ENCODE data around the gene SLF1. TPM values are rescaled to one million over a fixed set of nuclear protein-coding genes. Genes with fewer than 3 reads are reported as not detected.
"Not testable (repeated sequence)": the region's sequence is repeated elsewhere in the genome, so short reads cannot be mapped to it uniquely, and the experiment has no call there.

Gene SLF1
- total RNA-seq: 10 to 100 TPM in 1 of 4 donors, 1 to 10 TPM in 3; 2.9 to 14.5 (median 8.7) TPM

DNA sequence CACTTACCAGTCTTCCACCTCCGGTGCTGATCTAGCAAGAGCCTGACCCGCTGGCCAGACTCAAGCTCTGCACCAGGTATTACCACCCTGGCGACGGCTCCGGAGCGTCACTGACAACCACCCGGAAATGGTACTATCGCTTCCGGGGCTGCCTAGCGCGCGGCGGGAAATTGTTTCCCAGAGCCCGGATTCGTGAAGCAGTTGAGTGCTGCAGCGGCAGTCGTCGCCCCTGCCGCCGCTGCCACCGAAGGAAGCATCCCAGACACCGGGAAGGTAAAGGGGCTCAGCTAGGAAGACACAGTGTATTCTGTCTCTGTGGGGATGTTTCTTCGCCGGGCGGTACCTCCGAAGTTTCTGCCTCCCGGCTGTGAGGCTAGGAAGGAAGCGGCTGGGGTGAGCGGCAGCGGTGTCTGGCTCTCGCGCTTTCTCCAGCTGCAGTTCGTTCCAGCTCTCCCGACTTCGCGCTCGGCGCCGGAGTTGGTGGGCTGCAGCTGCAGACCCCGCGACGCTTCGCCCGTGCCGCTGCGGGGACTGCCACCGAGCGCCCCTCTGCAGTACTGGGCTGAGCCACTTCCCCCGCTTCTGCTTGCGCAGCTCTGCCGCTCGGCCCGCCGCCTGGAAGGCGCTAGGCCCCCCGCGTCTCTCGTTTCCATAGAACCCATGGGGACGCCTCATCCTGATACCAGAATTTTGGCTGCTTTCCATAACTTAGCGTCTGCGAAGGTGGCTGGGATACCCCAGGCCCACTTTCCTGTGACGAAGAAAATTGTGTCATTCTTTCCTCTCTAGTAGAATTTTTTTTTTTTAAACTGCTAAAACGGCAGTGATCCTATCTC is at the start of gene SLF1, which contains the start of gene KIAA0825:
Gene SLF1 (plus strand): TSS at position 177 of the 836 bp plus-strand sequence. CDS start 10,142 bp downstream, outside the sequence.
Gene KIAA0825 (minus strand): TSS at position 112 of the 836 bp plus-strand sequence. CDS start 81,478 bp downstream, outside the sequence.
- WGBS, 2 donors: 0 to 1% methylated on average over 10 to 30 of the region's 63 CpGs
- peak within 1 kb of the TSS; percentile 66 to 92 (median 82) for H3K4me3 ChIP-seq
- H3K36me3 ChIP-seq: no peaks in the 10 kb centered on the region
- H3K4me1 ChIP-seq: peaks cover 0 to 32% (median 12%) of the 10 kb centered on the region in 3 donors
- intact Hi-C loops (cut with DNase I): no loop called here
- H3K27me3 ChIP-seq: no peaks in the 10 kb centered on the region
- peak in 2 of 4 donors; percentile 30 to 41 for TF ChIP-seq POLR2A (IDR thresholded peaks at IDR 0.05)
- TF ChIP-seq, protein P1, sequence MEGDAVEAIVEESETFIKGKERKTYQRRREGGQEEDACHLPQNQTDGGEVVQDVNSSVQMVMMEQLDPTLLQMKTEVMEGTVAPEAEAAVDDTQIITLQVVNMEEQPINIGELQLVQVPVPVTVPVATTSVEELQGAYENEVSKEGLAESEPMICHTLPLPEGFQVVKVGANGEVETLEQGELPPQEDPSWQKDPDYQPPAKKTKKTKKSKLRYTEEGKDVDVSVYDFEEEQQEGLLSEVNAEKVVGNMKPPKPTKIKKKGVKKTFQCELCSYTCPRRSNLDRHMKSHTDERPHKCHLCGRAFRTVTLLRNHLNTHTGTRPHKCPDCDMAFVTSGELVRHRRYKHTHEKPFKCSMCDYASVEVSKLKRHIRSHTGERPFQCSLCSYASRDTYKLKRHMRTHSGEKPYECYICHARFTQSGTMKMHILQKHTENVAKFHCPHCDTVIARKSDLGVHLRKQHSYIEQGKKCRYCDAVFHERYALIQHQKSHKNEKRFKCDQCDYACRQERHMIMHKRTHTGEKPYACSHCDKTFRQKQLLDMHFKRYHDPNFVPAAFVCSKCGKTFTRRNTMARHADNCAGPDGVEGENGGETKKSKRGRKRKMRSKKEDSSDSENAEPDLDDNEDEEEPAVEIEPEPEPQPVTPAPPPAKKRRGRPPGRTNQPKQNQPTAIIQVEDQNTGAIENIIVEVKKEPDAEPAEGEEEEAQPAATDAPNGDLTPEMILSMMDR (IDR thresholded peaks at IDR 0.05): peak in 2 of 6 experiments; percentile 8 to 10
- H3K27ac ChIP-seq: peak within 1 kb of the TSS; percentile 57 to 92 (median 86)
- peak; percentile 36 for DNase-seq
- H3K9me3 ChIP-seq: no peaks in the 10 kb centered on the region

DNA sequence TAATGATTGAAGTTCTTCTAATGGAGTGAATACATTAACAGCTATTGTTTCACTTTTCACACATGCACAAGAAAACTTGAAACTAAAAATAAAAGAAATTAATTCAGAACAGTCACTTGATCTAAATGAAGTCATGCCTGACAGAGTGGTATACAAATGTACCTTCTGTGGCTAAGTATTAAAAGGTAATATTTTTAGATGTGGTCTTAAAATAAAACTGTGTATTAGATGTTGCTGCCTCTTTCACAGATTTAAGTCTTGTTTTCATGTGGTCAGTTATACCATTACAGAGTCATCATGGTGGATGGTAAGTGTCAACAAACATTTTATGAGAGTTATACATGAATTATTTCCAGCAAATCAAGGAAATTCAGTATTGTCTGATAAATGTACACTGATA is 47.1 kb upstream of the SLF1 start:
- H3K27me3 ChIP-seq: no peaks in the 10 kb centered on the region
- intact Hi-C loops (cut with DNase I): no loop called here
- H3K4me1 ChIP-seq: peaks cover 0 to 32% (median 0%) of the 10 kb centered on the region in 3 donors
- H3K27ac ChIP-seq: no peak overlapping the region
- no peak for DNase-seq
- TF ChIP-seq, protein P1 (IDR thresholded peaks at IDR 0.05): no peak
- no peak for TF ChIP-seq POLR2A (IDR thresholded peaks at IDR 0.05)
- H3K36me3 ChIP-seq: no peaks in the 10 kb centered on the region
- no peak overlapping the region for H3K4me3 ChIP-seq
- no peaks in the 10 kb centered on the region for H3K9me3 ChIP-seq

GRCh38 chr5:94573349-94573748 is 45.1 kb upstream of the SLF1 start:
- intact Hi-C loops (cut with DNase I): not testable (repeated sequence)
- WGBS, 2 donors: 50 to 79% methylated on average over 1 of the region's 1 CpG

DNA sequence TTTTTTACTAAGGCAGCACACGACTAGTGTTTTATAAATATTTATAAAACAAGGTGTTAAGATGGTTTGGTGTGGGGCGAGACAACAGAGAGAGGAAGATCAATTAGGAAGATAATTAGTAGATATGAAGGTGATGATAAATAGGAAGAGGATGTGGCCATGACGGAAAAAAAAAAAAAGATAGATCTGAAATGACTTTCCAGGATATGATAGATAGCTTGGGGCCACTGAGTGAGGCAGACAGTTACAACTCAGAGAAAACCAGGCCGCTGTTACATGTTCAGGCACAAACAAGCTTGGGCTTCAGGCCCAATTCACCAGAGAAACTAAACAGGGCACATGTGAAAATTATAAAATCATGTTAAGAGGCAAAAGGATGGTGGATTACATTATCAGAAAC is 43.3 kb upstream of the SLF1 start:
- Histone ChIP-seq H3K4me3 (no peak overlapping the region), H3K9me3 (no peaks in the 10 kb centered on the region), H3K36me3 (no peaks in the 10 kb centered on the region), H3K27ac (no peak overlapping the region), H3K4me1 (peaks cover 0 to 33% (median 0%) of the 10 kb centered on the region in 3 donors), H3K27me3 (no peaks in the 10 kb centered on the region)
- 35 to 44% methylated on average over 4 of the region's 4 CpGs for WGBS, 2 donors
- intact Hi-C loops (cut with DNase I): no loop called here
- no peak for DNase-seq
- no peak for TF ChIP-seq POLR2A (IDR thresholded peaks at IDR 0.05)
- TF ChIP-seq, protein P1 (IDR thresholded peaks at IDR 0.05): no peak

More at GRCh38 chr5:94573349-94573748, 45.1 kb upstream of the SLF1 start:
- DNase-seq, H3K27me3 ChIP-seq, H3K36me3 ChIP-seq, H3K4me3 ChIP-seq, H3K9me3 ChIP-seq: not testable (repeated sequence)
- peak overlapping the region in 1 of 4 donors; percentile 29 for H3K27ac ChIP-seq
- peaks cover 0 to 33% (median 0%) of the 10 kb centered on the region in 3 donors for H3K4me1 ChIP-seq

GRCh38 chr5:94577466-94578245 is 40.8 kb upstream of the SLF1 start:
- no peaks in the 10 kb centered on the region for H3K9me3 ChIP-seq
- H3K36me3 ChIP-seq: no peaks in the 10 kb centered on the region
- DNase-seq: no peak
- H3K4me3 ChIP-seq: no peak overlapping the region
- no peaks in the 10 kb centered on the region for H3K27me3 ChIP-seq
- no peak for TF ChIP-seq POLR2A (IDR thresholded peaks at IDR 0.05)
- TF ChIP-seq, protein P1 (IDR thresholded peaks at IDR 0.05): no peak
- H3K27ac ChIP-seq: no peak overlapping the region
- intact Hi-C loops (cut with DNase I): no loop called here
- H3K4me1 ChIP-seq: peaks cover 0 to 50% (median 0%) of the 10 kb centered on the region in 3 donors
